ENCODE results near the gene PEX5L. TPM values are rescaled to one million over a fixed set of nuclear protein-coding genes. Genes with fewer than 3 reads are reported as not detected.

PEX5L gene
- total RNA-seq, 1 experiment from 2014 or later, result 0.47 TPM

- Mint-ChIP-seq H3K27ac (ENCODE audit: low read depth, unreplicated experiment) (no peak overlapping the region), H3K9me3 (ENCODE audit: unreplicated experiment) (no peaks in the 10 kb centered on the region), H3K27me3 (ENCODE audit: insufficient read depth, unreplicated experiment) (no peaks in the 10 kb centered on the region), H3K4me3 (ENCODE audit: unreplicated experiment) (no peak overlapping the region), H3K4me1 (ENCODE audit: insufficient read depth, unreplicated experiment) (no peaks in the 10 kb centered on the region), H3K36me3 (ENCODE audit: insufficient read depth, unreplicated experiment) (no peaks in the 10 kb centered on the region)
- BruUV-seq (replicated peaks), result no TSS peak
- intact Hi-C loops (cut with micrococcal nuclease), result no loop called here
- CTCF ChIA-PET, result interaction anchor here (1.0 kb wide), 1 partner anchor 223 kb away, joined by 3 read pairs; no protein-coding TSS in a partner anchor
- no peak for DNase-seq (ENCODE audit: unreplicated experiment)
- POLR2A ChIA-PET, result no interaction called here
- TF ChIP-seq CTCF (IDR thresholded peaks at IDR 0.05; ENCODE audit: unreplicated experiment), result no peak
Observed at GRCh38 chr3:179991104-179991503, 45.6 kb downstream of the PEX5L start.

- POLR2A ChIA-PET, result no interaction called here
- Mint-ChIP-seq H3K27me3 (ENCODE audit: insufficient read depth, unreplicated experiment) (no peaks in the 10 kb centered on the region), H3K4me3 (ENCODE audit: unreplicated experiment) (no peak overlapping the region), H3K4me1 (ENCODE audit: insufficient read depth, unreplicated experiment) (peaks cover 8% of the 10 kb centered on the region), H3K9me3 (ENCODE audit: unreplicated experiment) (peaks cover 5% of the 10 kb centered on the region), H3K36me3 (ENCODE audit: insufficient read depth, unreplicated experiment) (no peaks in the 10 kb centered on the region), H3K27ac (ENCODE audit: low read depth, unreplicated experiment) (no peak overlapping the region)
- DNase-seq (ENCODE audit: unreplicated experiment), result no peak
- BruUV-seq (replicated peaks), result no TSS peak
- intact Hi-C loops (cut with micrococcal nuclease), result no loop called here
- CTCF ChIA-PET, result no interaction called here
- no peak for TF ChIP-seq CTCF (IDR thresholded peaks at IDR 0.05; ENCODE audit: unreplicated experiment)
Observed at GRCh38 chr3:179981646-179982045, 55.1 kb downstream of the PEX5L start.

GRCh38 chr3:179977356-179977755 is 59.4 kb downstream of the PEX5L start:
- ChIA-PET POLR2A (interaction anchor here (1.1 kb wide), 1 partner anchor 46 kb away, joined by 3 read pairs; no protein-coding TSS in a partner anchor), CTCF (no interaction called here)
- peaks cover 19% of the 10 kb centered on the region for H3K4me1 Mint-ChIP-seq (ENCODE audit: insufficient read depth, unreplicated experiment)
- H3K9me3 Mint-ChIP-seq (ENCODE audit: unreplicated experiment), result peaks cover 5% of the 10 kb centered on the region
- no peak for TF ChIP-seq CTCF (IDR thresholded peaks at IDR 0.05; ENCODE audit: unreplicated experiment)
- no peak overlapping the region for H3K4me3 Mint-ChIP-seq (ENCODE audit: unreplicated experiment)
- intact Hi-C loops (cut with micrococcal nuclease), result no loop called here
- DNase-seq (ENCODE audit: unreplicated experiment), result no peak
- H3K27me3 Mint-ChIP-seq (ENCODE audit: insufficient read depth, unreplicated experiment), result no peaks in the 10 kb centered on the region
- peaks cover 6% of the 10 kb centered on the region for H3K36me3 Mint-ChIP-seq (ENCODE audit: insufficient read depth, unreplicated experiment)
- no TSS peak for BruUV-seq (replicated peaks)
- H3K27ac Mint-ChIP-seq (ENCODE audit: low read depth, unreplicated experiment), result peak overlapping the region; percentile 6

- POLR2A ChIA-PET, result interaction anchor here (0.5 to 0.6 kb wide), 2 partner anchors 383 to 542 kb away, joined by 3 read pairs; no protein-coding TSS in a partner anchor
- Mint-ChIP-seq H3K27me3 (ENCODE audit: insufficient read depth, unreplicated experiment) (no peaks in the 10 kb centered on the region), H3K36me3 (ENCODE audit: insufficient read depth, unreplicated experiment) (peaks cover 12% of the 10 kb centered on the region), H3K4me3 (ENCODE audit: unreplicated experiment) (no peak overlapping the region), H3K27ac (ENCODE audit: low read depth, unreplicated experiment) (no peak overlapping the region), H3K9me3 (ENCODE audit: unreplicated experiment) (peaks cover 5% of the 10 kb centered on the region), H3K4me1 (ENCODE audit: insufficient read depth, unreplicated experiment) (peaks cover 35% of the 10 kb centered on the region)
- no TSS peak for BruUV-seq (replicated peaks)
- intact Hi-C loops (cut with micrococcal nuclease), result no loop called here
- CTCF ChIA-PET, result interaction anchor here (0.7 kb wide), 1 partner anchor 51 kb away, joined by 3 read pairs; no protein-coding TSS in a partner anchor
- no peak for TF ChIP-seq CTCF (IDR thresholded peaks at IDR 0.05; ENCODE audit: unreplicated experiment)
- DNase-seq (ENCODE audit: unreplicated experiment), result peak; percentile 13
Observed at GRCh38 chr3:179973931-179974361, 62.8 kb downstream of the PEX5L start.

Data from MCF 10A (cell line).